Stimulated activated CD4-positive, alpha-beta T cell treated with anti-CD3 and anti-CD28 coated beads, Interleukin-2, amount 100 ng/mL, for 24 hours (primary cell): Measurements from ENCODE around the gene BCAS1.

ENCODE experiments used
- DNase-seq, 2 donors: peaks; one replicate each; pipeline ENCODE4 v3.0.0-alpha.2; 2020

Gene BCAS1

GRCh38 chr20:53957451-53958172 is 112.8 kb downstream of the BCAS1 start:
- no peak for DNase-seq

DNA sequence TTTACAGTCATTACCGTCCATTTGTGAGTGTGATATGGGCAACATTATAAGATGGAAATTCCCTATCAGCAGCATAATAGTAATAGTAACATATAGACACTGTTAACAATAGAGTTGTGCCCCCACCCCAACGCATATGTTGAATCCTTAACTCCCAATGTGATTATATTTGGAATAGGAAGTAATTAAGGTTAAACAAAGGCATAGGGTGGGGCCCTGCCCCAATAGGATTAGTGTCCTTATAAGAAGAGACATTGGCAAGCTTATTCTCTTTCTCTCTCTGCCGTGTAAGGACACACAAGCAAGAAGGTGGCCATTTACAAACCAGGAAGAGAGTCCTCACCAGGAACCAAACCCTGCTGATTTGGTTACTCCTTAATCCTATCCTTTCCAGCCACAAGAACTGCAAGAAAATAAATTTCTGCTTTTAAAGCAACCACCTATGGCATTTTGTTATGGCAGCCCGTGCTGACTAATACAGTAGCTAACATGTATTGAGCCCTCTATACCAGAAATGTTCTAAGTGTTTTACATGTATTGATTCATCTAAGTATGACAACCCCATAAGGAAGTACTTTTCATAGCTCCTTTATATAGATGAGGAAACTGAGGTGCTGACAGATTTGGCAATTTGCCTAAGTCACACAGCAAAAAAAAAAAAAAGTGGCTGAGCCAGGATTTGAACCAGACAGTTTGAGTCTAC is 114.2 kb downstream of the BCAS1 start:
- DNase-seq: no peak

DNA sequence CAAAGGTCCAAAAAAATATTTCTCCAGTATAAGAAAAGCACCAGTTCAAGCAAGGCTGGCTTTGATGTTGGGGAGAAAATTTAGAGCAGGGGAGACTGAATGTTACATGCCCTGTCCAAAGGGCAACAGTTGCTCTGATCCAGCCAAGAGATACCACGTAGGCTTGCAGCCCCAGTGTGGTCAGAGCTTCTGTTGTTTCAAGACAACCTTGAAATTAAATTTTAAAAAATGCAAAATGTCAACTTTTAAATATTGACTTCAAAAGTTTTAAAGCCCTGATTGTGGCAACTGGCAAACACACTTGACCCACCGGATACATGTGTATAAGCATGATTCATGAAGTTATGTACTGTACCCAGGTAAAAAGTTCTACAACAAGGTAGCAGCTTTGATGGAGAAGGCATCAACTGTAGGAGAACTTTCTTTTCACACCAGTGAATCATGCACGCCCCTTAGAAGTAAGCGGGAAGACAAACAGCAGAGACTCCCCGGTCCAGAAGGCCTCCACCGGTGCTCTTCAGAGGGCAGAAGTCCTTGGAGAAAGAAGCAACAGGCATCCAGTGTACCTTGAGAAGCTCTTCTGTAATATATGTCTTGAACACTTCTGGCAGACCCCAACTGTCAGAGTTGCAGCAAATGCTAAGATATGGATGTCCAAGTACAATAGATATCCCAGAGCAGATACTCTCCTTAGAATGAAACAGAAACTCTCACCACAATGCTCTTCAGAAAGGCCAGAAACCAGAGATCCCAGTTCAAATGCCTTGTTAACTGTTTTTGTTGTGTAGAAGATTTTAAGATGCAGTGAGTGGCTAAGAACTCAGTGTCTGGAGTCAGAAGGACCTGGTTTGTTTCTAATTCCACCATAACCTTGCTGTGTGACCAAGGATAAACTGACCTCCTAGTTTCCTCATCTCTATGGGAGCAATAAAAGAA is 115.4 kb downstream of the BCAS1 start:
- no peak for DNase-seq

DNA sequence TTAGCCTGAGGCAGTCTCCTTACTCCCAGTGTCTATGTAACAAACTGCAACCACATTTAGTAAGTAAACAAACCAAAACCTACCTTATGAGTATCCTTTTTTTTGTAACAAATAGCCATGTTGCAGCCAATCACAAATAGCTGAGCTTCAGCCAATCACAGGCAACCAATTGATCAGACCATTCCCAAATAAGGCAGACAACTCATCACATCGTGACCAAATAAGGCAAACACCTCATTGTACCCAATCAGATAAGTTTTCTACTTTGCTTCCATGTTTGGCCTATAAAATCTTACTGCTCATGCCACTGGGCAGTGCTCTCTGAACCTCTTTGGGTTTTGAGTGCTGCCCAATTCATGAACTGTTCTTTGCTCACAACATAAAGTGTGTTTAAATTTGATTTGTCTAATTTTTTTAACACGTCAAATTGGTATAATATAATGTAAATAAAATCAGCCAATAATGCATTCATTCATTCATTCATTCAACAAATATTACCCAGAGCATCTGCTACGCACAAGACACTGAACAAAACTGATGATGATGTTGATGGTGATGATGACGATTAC is 117.8 kb downstream of the BCAS1 start:
- no peak for DNase-seq

DNA sequence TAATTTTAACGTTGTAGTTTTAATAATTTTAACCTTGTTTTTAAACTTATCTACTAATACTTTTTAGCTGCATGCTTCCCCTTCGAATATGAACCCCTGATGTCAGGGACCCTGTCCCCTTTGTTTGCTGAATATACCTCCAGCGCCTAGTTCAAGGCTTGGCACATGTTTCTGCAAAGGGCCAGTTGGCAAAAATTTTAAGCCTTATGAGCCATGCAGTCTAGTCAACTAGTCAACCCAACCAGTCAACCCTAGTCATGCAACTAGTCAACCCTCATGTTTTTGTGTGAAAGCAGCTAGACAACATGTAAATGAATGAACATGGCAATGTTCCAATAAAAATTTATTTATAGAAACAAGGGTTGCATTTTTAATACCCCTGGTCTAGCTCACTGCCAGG is 119.8 kb downstream of the BCAS1 start:
- DNase-seq: no peak

- peak in 1 of 2 donors; percentile 18 for DNase-seq
Measured at GRCh38 chr20:53950031-53950430, 120.4 kb downstream of the BCAS1 start.

DNA sequence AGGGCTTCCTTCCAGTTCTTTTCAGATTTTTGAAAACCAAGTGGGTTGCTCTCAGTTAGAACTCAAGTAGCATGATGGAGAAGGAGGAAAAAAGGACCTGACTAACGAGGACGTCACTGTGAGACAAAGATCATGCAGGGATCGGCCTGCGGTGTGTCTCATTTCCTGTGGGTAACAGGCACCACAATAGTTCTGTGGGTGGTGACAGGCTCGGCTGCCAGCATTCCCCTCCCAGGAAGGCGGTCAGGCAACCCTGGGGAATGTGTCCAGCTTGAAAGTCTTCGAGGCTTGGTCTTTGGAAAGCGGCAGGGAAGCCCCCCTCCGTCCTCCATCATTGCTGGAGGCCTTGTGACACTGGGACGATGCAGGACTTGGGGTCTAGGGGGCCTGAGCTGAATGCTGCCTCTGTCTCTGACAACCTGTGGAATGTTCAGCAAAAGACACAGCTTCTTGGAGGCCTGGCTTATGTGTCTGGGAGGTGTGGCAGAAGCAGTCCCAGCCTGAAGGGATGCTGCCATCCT is 121.0 kb downstream of the BCAS1 start:
- peak; percentile 72 to 75 for DNase-seq

DNA sequence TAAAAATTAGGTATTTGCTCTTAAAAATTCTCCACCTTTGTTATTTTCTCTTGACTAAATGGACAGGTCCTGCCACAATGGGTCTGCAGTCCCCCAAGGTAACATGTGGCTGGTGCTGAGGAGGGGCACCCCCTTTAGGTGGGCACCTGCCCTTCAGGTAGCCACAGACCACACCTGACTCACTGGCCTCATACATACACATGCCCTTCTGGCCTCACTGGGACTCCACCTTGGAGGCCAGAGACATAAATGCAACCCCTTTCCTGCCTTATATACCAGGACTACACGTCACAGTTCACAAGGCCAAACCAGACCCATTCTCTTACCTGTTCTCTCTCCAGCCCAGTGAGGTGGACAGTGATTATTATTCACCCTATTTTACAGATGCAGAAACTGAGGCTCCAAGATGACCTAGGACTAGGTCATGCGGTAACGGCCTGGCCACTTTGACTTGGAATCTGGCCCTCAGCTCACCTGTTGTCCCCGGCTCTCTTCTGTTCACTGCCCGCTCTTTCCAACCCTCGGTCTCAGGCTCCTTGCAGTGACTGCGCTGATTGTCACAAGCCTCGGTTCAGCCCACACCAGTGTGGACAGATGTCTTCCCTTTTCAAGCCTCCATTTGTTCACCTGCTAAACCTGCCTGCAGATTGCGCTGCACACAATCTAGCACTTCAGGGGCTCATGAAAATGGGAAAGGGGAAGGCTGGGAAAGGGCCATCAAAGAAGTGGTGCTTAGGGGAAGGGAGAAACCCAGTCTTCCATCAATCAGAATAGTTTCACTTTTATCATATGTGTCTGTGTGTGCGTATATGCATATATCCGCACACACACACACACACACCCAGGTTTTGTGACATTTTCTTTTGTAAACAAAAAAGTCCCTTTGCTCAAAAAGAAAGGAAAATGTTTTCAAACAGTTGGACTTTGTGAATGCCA is 121.7 kb downstream of the BCAS1 start:
- no peak for DNase-seq

GRCh38 chr20:53947501-53948195 is 122.7 kb downstream of the BCAS1 start:
- DNase-seq: no peak

GRCh38 chr20:53946106-53946505 is 124.3 kb downstream of the BCAS1 start:
- DNase-seq: no peak

GRCh38 chr20:53945478-53945877 is 124.9 kb downstream of the BCAS1 start:
- no peak for DNase-seq

- DNase-seq: no peak
Measured at GRCh38 chr20:53944796-53945195, 125.6 kb downstream of the BCAS1 start.

GRCh38 chr20:53943522-53944291 is 126.7 kb downstream of the BCAS1 start:
- peak; percentile 38 to 43 for DNase-seq

DNA sequence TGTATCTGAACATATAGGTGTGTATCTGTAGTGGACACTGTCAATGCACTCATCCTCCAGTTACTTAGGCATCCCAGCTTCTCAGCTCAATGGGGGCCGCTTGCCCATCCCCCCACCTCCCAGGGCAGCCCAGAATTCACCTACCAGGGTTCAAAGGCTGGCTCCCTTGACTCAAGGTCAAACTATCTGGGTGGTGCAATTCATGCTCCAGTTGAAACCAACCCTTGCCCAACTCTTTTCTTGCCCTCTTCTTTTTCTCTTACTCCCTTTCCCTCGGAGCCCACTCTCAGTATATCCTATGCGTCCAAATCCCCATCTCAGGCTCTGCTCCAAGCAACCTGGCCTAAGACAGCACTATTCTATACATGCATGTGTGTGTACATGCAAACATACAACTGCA is 127.4 kb downstream of the BCAS1 start:
- DNase-seq: no peak

DNA sequence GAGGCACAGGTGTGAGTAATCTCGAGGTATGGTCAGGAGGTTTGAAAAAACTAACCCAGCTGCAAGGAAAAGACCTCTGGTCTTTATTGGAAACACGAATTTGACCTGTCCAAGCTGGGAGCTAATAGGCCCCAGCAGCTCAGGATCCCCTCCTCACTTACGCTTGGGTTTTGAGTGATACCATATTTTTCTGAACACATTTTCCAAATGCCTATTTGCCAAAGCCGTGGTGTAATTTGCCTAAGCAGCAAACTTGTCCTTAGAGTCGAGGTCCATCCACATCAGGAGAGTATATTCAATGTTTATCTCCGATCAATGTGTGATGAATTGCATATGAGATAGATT is 128.0 kb downstream of the BCAS1 start:
- no peak for DNase-seq

DNA sequence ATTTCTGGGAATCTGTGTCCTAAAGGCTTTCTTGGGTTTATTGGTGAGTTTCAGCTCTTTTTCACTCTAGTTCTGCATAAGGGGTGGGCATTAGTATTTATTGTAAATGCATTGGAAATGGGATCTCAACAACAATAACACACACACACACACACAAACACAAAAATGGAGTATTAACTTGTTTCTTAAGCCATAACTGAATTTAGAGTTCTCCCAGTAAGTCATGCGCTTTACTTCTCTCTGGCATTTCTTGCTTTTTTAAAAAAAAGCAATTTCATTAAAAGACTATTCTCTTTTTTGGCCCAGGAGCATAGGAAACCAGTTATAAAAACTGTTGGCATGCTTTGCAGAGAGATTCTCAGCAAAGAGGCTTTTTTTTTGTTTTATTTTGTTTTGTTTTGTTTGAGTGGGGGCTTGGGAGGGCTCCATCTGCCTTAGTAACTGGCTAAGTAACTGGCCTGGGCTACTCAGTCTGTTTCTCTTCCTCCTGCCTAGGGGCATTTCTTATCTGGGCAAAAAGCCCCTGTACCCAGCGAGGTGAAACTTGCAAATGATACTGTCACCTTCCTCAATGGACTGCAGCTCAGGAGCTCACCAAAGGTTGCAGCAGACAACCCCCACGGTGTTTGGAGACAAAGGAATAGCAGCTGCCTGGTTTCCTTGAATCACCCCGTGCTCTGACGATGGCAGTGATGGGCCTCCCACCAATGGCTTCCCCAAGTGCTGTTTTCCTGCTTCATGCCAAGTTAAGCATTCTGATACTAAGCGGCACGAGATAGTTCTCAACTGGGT is 128.5 kb downstream of the BCAS1 start:
- no peak for DNase-seq

- no peak for DNase-seq
Measured at GRCh38 chr20:53940907-53941545, 129.4 kb downstream of the BCAS1 start.

DNA sequence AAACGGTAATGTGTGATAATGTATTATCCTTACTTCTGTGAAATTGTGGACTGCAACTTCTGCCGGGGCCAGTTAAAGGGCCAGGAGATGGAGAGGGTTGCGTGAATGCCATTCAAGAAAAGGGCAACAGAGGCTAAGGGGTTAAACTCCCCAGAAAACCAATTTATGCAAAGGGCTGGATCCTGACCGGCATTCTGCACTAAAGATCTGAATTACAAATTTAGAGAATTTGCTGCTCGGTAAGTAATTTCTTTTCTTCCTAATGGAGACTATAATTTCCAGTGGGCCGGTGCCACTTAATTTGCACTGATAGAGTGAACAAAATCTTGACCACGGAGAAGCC is 130.1 kb downstream of the BCAS1 start:
- no peak for DNase-seq
